ENCODE measurements around the gene PET117.
"Not testable (repeated sequence)": the region's sequence is repeated elsewhere in the genome, so short reads cannot be mapped to it uniquely, and the experiment has no call there.

Gene PET117

GRCh38 chr20:18154342-18154741, 16.7 kb downstream of the PET117 start:
- H3K27ac ChIP-seq, result no peak overlapping the region
- no peak for DNase-seq (ENCODE audit: low read depth, low spot score)

- DNase-seq (ENCODE audit: low read depth, low spot score), result no peak
- no peak overlapping the region for H3K27ac ChIP-seq
Measured at GRCh38 chr20:18156045-18156444, 18.4 kb downstream of the PET117 start.

GRCh38 chr20:18164356-18164755, 26.7 kb downstream of the PET117 start:
- peak overlapping the region; percentile 5 for H3K27ac ChIP-seq
- peak; percentile 86 for DNase-seq (ENCODE audit: low read depth, low spot score)

GRCh38 chr20:18165553-18165952, 27.9 kb downstream of the PET117 start:
- no peak overlapping the region for H3K27ac ChIP-seq
- DNase-seq (ENCODE audit: low read depth, low spot score), result no peak

- no peak for DNase-seq (ENCODE audit: low read depth, low spot score)
- H3K27ac ChIP-seq, result no peak overlapping the region
Measured at GRCh38 chr20:18166241-18166881, 28.7 kb downstream of the PET117 start.

- DNase-seq (ENCODE audit: low read depth, low spot score), result no peak
- no peak overlapping the region for H3K27ac ChIP-seq
Measured at GRCh38 chr20:18166950-18167349, 29.3 kb downstream of the PET117 start.

GRCh38 chr20:18172379-18172778, 34.7 kb downstream of the PET117 start:
- no peak overlapping the region for H3K27ac ChIP-seq
- no peak for DNase-seq (ENCODE audit: low read depth, low spot score)

- no peak overlapping the region for H3K27ac ChIP-seq
- no peak for DNase-seq (ENCODE audit: low read depth, low spot score)
Measured at GRCh38 chr20:18174906-18175683, 37.4 kb downstream of the PET117 start.

- DNase-seq (ENCODE audit: low read depth, low spot score), result no peak
- H3K27ac ChIP-seq, result no peak overlapping the region
Measured at GRCh38 chr20:18176318-18176785, 38.7 kb downstream of the PET117 start.

- not testable (repeated sequence) for DNase-seq (ENCODE audit: low read depth, low spot score)
Measured at GRCh38 chr20:18180366-18180765, 42.7 kb downstream of the PET117 start.

GRCh38 chr20:18180815-18181214, 43.2 kb downstream of the PET117 start:
- no peak for DNase-seq (ENCODE audit: low read depth, low spot score)
- no peak overlapping the region for H3K27ac ChIP-seq

More at GRCh38 chr20:18180366-18180765, 42.7 kb downstream of the PET117 start:
- not testable (repeated sequence) for H3K27ac ChIP-seq

- DNase-seq (ENCODE audit: low read depth, low spot score), result peak; percentile 16
- peak overlapping the region; percentile 30 for H3K27ac ChIP-seq
Measured at GRCh38 chr20:18187020-18187419, 49.4 kb downstream of the PET117 start.

- no peak overlapping the region for H3K27ac ChIP-seq
- no peak for DNase-seq (ENCODE audit: low read depth, low spot score)
Measured at GRCh38 chr20:18188434-18188833, 50.8 kb downstream of the PET117 start.

GRCh38 chr20:18190338-18191233, 52.9 kb downstream of the PET117 start:
- H3K27ac ChIP-seq, result peak overlapping the region; percentile 19
- peak; percentile 16 for DNase-seq (ENCODE audit: low read depth, low spot score)

- DNase-seq (ENCODE audit: low read depth, low spot score), result no peak
- H3K27ac ChIP-seq, result no peak overlapping the region
Measured at GRCh38 chr20:18191306-18191705, 53.6 kb downstream of the PET117 start.

Measured in epithelial cell of prostate (primary cell).